ENCODE results near the gene PDLIM7. TPM values are rescaled to one million over a fixed set of nuclear protein-coding genes. Genes with fewer than 3 reads are reported as not detected.

PDLIM7 gene
- polyA plus RNA-seq, 3 donors: 62.4 to 72.7 (median 69.0) TPM

Other genes with a start within 250 kb of the PDLIM7 start
- 10 to 100 TPM; 22.9 to 30.9 (median 25.7) TPM for gene RAB24, start 193.9 kb downstream of the PDLIM7 start, polyA plus RNA-seq (ENCODE audit: insufficient read length in 3 of 3)
- gene PRELID1, start 193.8 kb downstream of the PDLIM7 start, polyA plus RNA-seq (ENCODE audit: insufficient read length in 3 of 3): 100 to 1,000 TPM; 105 to 139 (median 112) TPM
- 10 to 100 TPM in 2 of 3 donors, 1 to 10 TPM in 1; 9.8 to 11.4 (median 10.5) TPM for gene MXD3, start 185.7 kb downstream of the PDLIM7 start, polyA plus RNA-seq (ENCODE audit: insufficient read length in 3 of 3)
- 100 to 1,000 TPM; 128 to 136 (median 131) TPM for gene LMAN2, start 145.9 kb downstream of the PDLIM7 start, polyA plus RNA-seq (ENCODE audit: insufficient read length in 3 of 3)
- gene RGS14, start 139.7 kb downstream of the PDLIM7 start, polyA plus RNA-seq (ENCODE audit: insufficient read length in 3 of 3): 10 to 100 TPM; 10.5 to 15.8 (median 11.8) TPM
- gene SLC34A1, start 113.2 kb downstream of the PDLIM7 start, polyA plus RNA-seq (ENCODE audit: insufficient read length in 3 of 3): 100 to 1,000 TPM; 118 to 190 (median 157) TPM
- under 1 TPM; 0.47 to 0.72 (median 0.67) TPM for gene PFN3, start 96.9 kb downstream of the PDLIM7 start, polyA plus RNA-seq (ENCODE audit: insufficient read length in 3 of 3)
- gene F12, start 88.0 kb downstream of the PDLIM7 start, polyA plus RNA-seq (ENCODE audit: insufficient read length in 3 of 3): 1 to 10 TPM; 3.5 to 6.4 (median 4.6) TPM
- gene GRK6, start 70.9 kb downstream of the PDLIM7 start, polyA plus RNA-seq (ENCODE audit: insufficient read length in 3 of 3): 10 to 100 TPM; 20.3 to 26.2 (median 23.3) TPM
- gene PRR7, start 50.8 kb downstream of the PDLIM7 start, polyA plus RNA-seq (ENCODE audit: insufficient read length in 3 of 3): 1 to 10 TPM in 1 of 3 donors, under 1 TPM in 2; 0.95 to 1.1 (median 0.97) TPM
- gene DBN1, start 24.0 kb downstream of the PDLIM7 start, polyA plus RNA-seq (ENCODE audit: insufficient read length in 3 of 3): 100 to 1,000 TPM; 171 to 177 (median 175) TPM
- 1 to 10 TPM; 3.3 to 4.3 (median 3.8) TPM for gene DOK3, start 12.2 kb upstream of the PDLIM7 start, polyA plus RNA-seq (ENCODE audit: insufficient read length in 3 of 3)
- 100 to 1,000 TPM in 1 of 3 donors, 10 to 100 TPM in 2; 93.0 to 105 (median 96.6) TPM for gene DDX41, start 19.4 kb upstream of the PDLIM7 start, polyA plus RNA-seq (ENCODE audit: insufficient read length in 3 of 3)
- gene FAM193B, start 57.0 kb upstream of the PDLIM7 start, polyA plus RNA-seq (ENCODE audit: insufficient read length in 3 of 3): 10 to 100 TPM; 60.9 to 65.2 (median 61.1) TPM
- gene TMED9, start 94.6 kb upstream of the PDLIM7 start, polyA plus RNA-seq (ENCODE audit: insufficient read length in 3 of 3): 100 to 1,000 TPM; 150 to 186 (median 177) TPM
- gene B4GALT7, start 102.5 kb upstream of the PDLIM7 start, polyA plus RNA-seq (ENCODE audit: insufficient read length in 3 of 3): 10 to 100 TPM; 19.3 to 20.4 (median 20.3) TPM

Data from right renal cortex interstitium (tissue), 3 donors.